A549 (cell line): Measurements from ENCODE around the gene PIEZO2.

Experiments
- CBX2 ChIP-seq: fragments of 200-600 bp; sonication (generic); IDR thresholded peaks from 2 replicates; pipeline ENCODE4 v1.6.1; 2016; ENCODE audit warnings: low read depth, mild to moderate bottlenecking, borderline replicate concordance
- MAFK ChIP-seq: fragments of 450-650 bp; IDR thresholded peaks from 2 replicates; pipeline ENCODE4 v1.6.1; 2014; ENCODE audit not compliant: partially characterized antibody
- RARB ChIP-seq: fragments of 250-450 bp; sonication (Bioruptor Pico); IDR thresholded peaks from 2 replicates; pipeline ENCODE4 v1.8.0; 2021; ENCODE audit warnings: mild to moderate bottlenecking, moderate library complexity
- REST ChIP-seq: fragments of 200-600 bp; sonication (generic); IDR thresholded peaks from 2 replicates; pipeline ENCODE4 v1.6.1; 2016; ENCODE audit warnings: antibody characterized with exemption, mild to moderate bottlenecking, moderate library complexity
- TF ChIP-seq, protein P1 (sequence below): fragments of >200 bp; sonication (Bioruptor Twin); formaldehyde crosslinking; IDR thresholded peaks from 3 replicates; pipeline ENCODE4 v1.5.1; 2016

DNA sequence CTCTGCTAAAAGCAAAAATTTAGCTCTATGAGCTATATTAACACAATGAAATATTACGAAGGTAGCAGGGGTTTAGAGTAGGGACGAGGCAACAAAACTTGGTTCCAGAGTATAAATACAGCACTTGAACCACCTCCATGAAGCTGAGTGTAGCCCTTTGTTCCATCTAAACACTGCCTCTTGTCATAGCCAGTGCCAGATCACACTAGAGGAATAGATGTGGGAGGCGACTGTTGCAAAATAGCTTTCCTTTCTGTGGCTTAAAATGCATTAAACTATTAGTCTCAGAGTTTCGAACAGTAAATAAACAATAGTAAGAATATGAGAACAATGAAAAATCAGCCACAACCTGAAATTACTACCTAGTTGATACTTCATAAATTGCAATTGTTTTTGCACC, 29.8 kb downstream of the PIEZO2 start:
- TF ChIP-seq RARB (CRISPR knock-in tag): no peak
- TF ChIP-seq REST: no peak
- no peak for TF ChIP-seq CBX2
- TF ChIP-seq, protein P1, sequence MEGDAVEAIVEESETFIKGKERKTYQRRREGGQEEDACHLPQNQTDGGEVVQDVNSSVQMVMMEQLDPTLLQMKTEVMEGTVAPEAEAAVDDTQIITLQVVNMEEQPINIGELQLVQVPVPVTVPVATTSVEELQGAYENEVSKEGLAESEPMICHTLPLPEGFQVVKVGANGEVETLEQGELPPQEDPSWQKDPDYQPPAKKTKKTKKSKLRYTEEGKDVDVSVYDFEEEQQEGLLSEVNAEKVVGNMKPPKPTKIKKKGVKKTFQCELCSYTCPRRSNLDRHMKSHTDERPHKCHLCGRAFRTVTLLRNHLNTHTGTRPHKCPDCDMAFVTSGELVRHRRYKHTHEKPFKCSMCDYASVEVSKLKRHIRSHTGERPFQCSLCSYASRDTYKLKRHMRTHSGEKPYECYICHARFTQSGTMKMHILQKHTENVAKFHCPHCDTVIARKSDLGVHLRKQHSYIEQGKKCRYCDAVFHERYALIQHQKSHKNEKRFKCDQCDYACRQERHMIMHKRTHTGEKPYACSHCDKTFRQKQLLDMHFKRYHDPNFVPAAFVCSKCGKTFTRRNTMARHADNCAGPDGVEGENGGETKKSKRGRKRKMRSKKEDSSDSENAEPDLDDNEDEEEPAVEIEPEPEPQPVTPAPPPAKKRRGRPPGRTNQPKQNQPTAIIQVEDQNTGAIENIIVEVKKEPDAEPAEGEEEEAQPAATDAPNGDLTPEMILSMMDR: no peak
- TF ChIP-seq MAFK: no peak
